ENCODE results near the gene NRXN3.

NRXN3 gene

GRCh38 chr14:79395061-79395460, 1224.9 kb downstream of the NRXN3 start:
- no peaks in the 10 kb centered on the region for H3K36me3 ChIP-seq (ENCODE audit: control insufficient read depth, insufficient read depth, low read length)
- DNase-seq = no peak
- no peak overlapping the region for H3K4me3 ChIP-seq (ENCODE audit: insufficient read depth, low read depth, low read length, poor library complexity, severe bottlenecking)
- no peaks in the 10 kb centered on the region for H3K4me1 ChIP-seq (ENCODE audit: control insufficient read depth, insufficient read depth, low read length, poor library complexity, severe bottlenecking)
- H3K27ac ChIP-seq (ENCODE audit: insufficient read depth, low read length, poor library complexity, severe bottlenecking) = no peak overlapping the region
- H3K9me3 ChIP-seq (ENCODE audit: control insufficient read depth, low read length) = no peaks in the 10 kb centered on the region
- H3K27me3 ChIP-seq (replicated peaks; ENCODE audit: control insufficient read depth, insufficient read depth, low read length, poor library complexity, severe bottlenecking) = no peaks in the 10 kb centered on the region

- no peak for DNase-seq
- Histone ChIP-seq H3K36me3 (ENCODE audit: control insufficient read depth, insufficient read depth, low read length) (no peaks in the 10 kb centered on the region), H3K9me3 (ENCODE audit: control insufficient read depth, low read length) (no peaks in the 10 kb centered on the region), H3K4me1 (ENCODE audit: control insufficient read depth, insufficient read depth, low read length, poor library complexity, severe bottlenecking) (no peaks in the 10 kb centered on the region), H3K27ac (ENCODE audit: insufficient read depth, low read length, poor library complexity, severe bottlenecking) (no peak overlapping the region), H3K4me3 (ENCODE audit: insufficient read depth, low read depth, low read length, poor library complexity, severe bottlenecking) (no peak overlapping the region), H3K27me3 (replicated peaks; ENCODE audit: control insufficient read depth, insufficient read depth, low read length, poor library complexity, severe bottlenecking) (no peaks in the 10 kb centered on the region)
These were observed 1234.8 kb downstream of the NRXN3 start for GRCh38 chr14:79404874-79405511.

GRCh38 chr14:79405512-79405910, 1235.3 kb downstream of the NRXN3 start:
- no peak for DNase-seq
- no peaks in the 10 kb centered on the region for H3K4me1 ChIP-seq (ENCODE audit: control insufficient read depth, insufficient read depth, low read length, poor library complexity, severe bottlenecking)
- H3K9me3 ChIP-seq (ENCODE audit: control insufficient read depth, low read length) = no peaks in the 10 kb centered on the region
- no peak overlapping the region for H3K4me3 ChIP-seq (ENCODE audit: insufficient read depth, low read depth, low read length, poor library complexity, severe bottlenecking)
- H3K27me3 ChIP-seq (replicated peaks; ENCODE audit: control insufficient read depth, insufficient read depth, low read length, poor library complexity, severe bottlenecking) = no peaks in the 10 kb centered on the region
- no peak overlapping the region for H3K27ac ChIP-seq (ENCODE audit: insufficient read depth, low read length, poor library complexity, severe bottlenecking)
- no peaks in the 10 kb centered on the region for H3K36me3 ChIP-seq (ENCODE audit: control insufficient read depth, insufficient read depth, low read length)

GRCh38 chr14:79407572-79407971, 1237.4 kb downstream of the NRXN3 start:
- Histone ChIP-seq H3K4me1 (ENCODE audit: control insufficient read depth, insufficient read depth, low read length, poor library complexity, severe bottlenecking) (no peaks in the 10 kb centered on the region), H3K27me3 (replicated peaks; ENCODE audit: control insufficient read depth, insufficient read depth, low read length, poor library complexity, severe bottlenecking) (no peaks in the 10 kb centered on the region), H3K4me3 (ENCODE audit: insufficient read depth, low read depth, low read length, poor library complexity, severe bottlenecking) (no peak overlapping the region), H3K36me3 (ENCODE audit: control insufficient read depth, insufficient read depth, low read length) (no peaks in the 10 kb centered on the region), H3K9me3 (ENCODE audit: control insufficient read depth, low read length) (no peaks in the 10 kb centered on the region), H3K27ac (ENCODE audit: insufficient read depth, low read length, poor library complexity, severe bottlenecking) (no peak overlapping the region)
- no peak for DNase-seq

GRCh38 chr14:79408696-79409095, 1238.5 kb downstream of the NRXN3 start:
- Histone ChIP-seq H3K27me3 (replicated peaks; ENCODE audit: control insufficient read depth, insufficient read depth, low read length, poor library complexity, severe bottlenecking) (no peaks in the 10 kb centered on the region), H3K4me3 (ENCODE audit: insufficient read depth, low read depth, low read length, poor library complexity, severe bottlenecking) (no peak overlapping the region), H3K4me1 (ENCODE audit: control insufficient read depth, insufficient read depth, low read length, poor library complexity, severe bottlenecking) (no peaks in the 10 kb centered on the region), H3K9me3 (ENCODE audit: control insufficient read depth, low read length) (no peaks in the 10 kb centered on the region), H3K36me3 (ENCODE audit: control insufficient read depth, insufficient read depth, low read length) (no peaks in the 10 kb centered on the region), H3K27ac (ENCODE audit: insufficient read depth, low read length, poor library complexity, severe bottlenecking) (no peak overlapping the region)
- no peak for DNase-seq

GRCh38 chr14:79411403-79412174, 1241.4 kb downstream of the NRXN3 start:
- DNase-seq = no peak
- no peaks in the 10 kb centered on the region for H3K36me3 ChIP-seq (ENCODE audit: control insufficient read depth, insufficient read depth, low read length)

GRCh38 chr14:79412822-79413221, 1242.6 kb downstream of the NRXN3 start:
- Histone ChIP-seq H3K27ac (ENCODE audit: insufficient read depth, low read length, poor library complexity, severe bottlenecking) (no peak overlapping the region), H3K4me1 (ENCODE audit: control insufficient read depth, insufficient read depth, low read length, poor library complexity, severe bottlenecking) (no peaks in the 10 kb centered on the region), H3K27me3 (replicated peaks; ENCODE audit: control insufficient read depth, insufficient read depth, low read length, poor library complexity, severe bottlenecking) (no peaks in the 10 kb centered on the region), H3K4me3 (ENCODE audit: insufficient read depth, low read depth, low read length, poor library complexity, severe bottlenecking) (no peak overlapping the region), H3K36me3 (ENCODE audit: control insufficient read depth, insufficient read depth, low read length) (no peaks in the 10 kb centered on the region), H3K9me3 (ENCODE audit: control insufficient read depth, low read length) (no peaks in the 10 kb centered on the region)
- DNase-seq = no peak

More at GRCh38 chr14:79411403-79412174, 1241.4 kb downstream of the NRXN3 start:
- Histone ChIP-seq H3K9me3 (ENCODE audit: control insufficient read depth, low read length) (no peaks in the 10 kb centered on the region), H3K27me3 (replicated peaks; ENCODE audit: control insufficient read depth, insufficient read depth, low read length, poor library complexity, severe bottlenecking) (no peaks in the 10 kb centered on the region), H3K27ac (ENCODE audit: insufficient read depth, low read length, poor library complexity, severe bottlenecking) (no peak overlapping the region), H3K4me1 (ENCODE audit: control insufficient read depth, insufficient read depth, low read length, poor library complexity, severe bottlenecking) (no peaks in the 10 kb centered on the region), H3K4me3 (ENCODE audit: insufficient read depth, low read depth, low read length, poor library complexity, severe bottlenecking) (no peak overlapping the region)

GRCh38 chr14:79413734-79414428, 1243.7 kb downstream of the NRXN3 start:
- Histone ChIP-seq H3K4me3 (ENCODE audit: insufficient read depth, low read depth, low read length, poor library complexity, severe bottlenecking) (no peak overlapping the region), H3K36me3 (ENCODE audit: control insufficient read depth, insufficient read depth, low read length) (no peaks in the 10 kb centered on the region), H3K27ac (ENCODE audit: insufficient read depth, low read length, poor library complexity, severe bottlenecking) (no peak overlapping the region), H3K4me1 (ENCODE audit: control insufficient read depth, insufficient read depth, low read length, poor library complexity, severe bottlenecking) (no peaks in the 10 kb centered on the region), H3K9me3 (ENCODE audit: control insufficient read depth, low read length) (no peaks in the 10 kb centered on the region), H3K27me3 (replicated peaks; ENCODE audit: control insufficient read depth, insufficient read depth, low read length, poor library complexity, severe bottlenecking) (no peaks in the 10 kb centered on the region)
- DNase-seq = no peak

GRCh38 chr14:79415726-79416125, 1245.6 kb downstream of the NRXN3 start:
- Histone ChIP-seq H3K9me3 (ENCODE audit: control insufficient read depth, low read length) (no peaks in the 10 kb centered on the region), H3K36me3 (ENCODE audit: control insufficient read depth, insufficient read depth, low read length) (no peaks in the 10 kb centered on the region), H3K27ac (ENCODE audit: insufficient read depth, low read length, poor library complexity, severe bottlenecking) (no peak overlapping the region), H3K4me3 (ENCODE audit: insufficient read depth, low read depth, low read length, poor library complexity, severe bottlenecking) (no peak overlapping the region), H3K27me3 (replicated peaks; ENCODE audit: control insufficient read depth, insufficient read depth, low read length, poor library complexity, severe bottlenecking) (no peaks in the 10 kb centered on the region), H3K4me1 (ENCODE audit: control insufficient read depth, insufficient read depth, low read length, poor library complexity, severe bottlenecking) (no peaks in the 10 kb centered on the region)
- no peak for DNase-seq

- no peaks in the 10 kb centered on the region for H3K36me3 ChIP-seq (ENCODE audit: control insufficient read depth, insufficient read depth, low read length)
- DNase-seq = no peak
These were observed 1247.8 kb downstream of the NRXN3 start for GRCh38 chr14:79417961-79418360.

More at GRCh38 chr14:79417961-79418360, 1247.8 kb downstream of the NRXN3 start:
- no peaks in the 10 kb centered on the region for H3K9me3 ChIP-seq (ENCODE audit: control insufficient read depth, low read length)
- no peaks in the 10 kb centered on the region for H3K4me1 ChIP-seq (ENCODE audit: control insufficient read depth, insufficient read depth, low read length, poor library complexity, severe bottlenecking)
- H3K4me3 ChIP-seq (ENCODE audit: insufficient read depth, low read depth, low read length, poor library complexity, severe bottlenecking) = no peak overlapping the region
- no peak overlapping the region for H3K27ac ChIP-seq (ENCODE audit: insufficient read depth, low read length, poor library complexity, severe bottlenecking)
- H3K27me3 ChIP-seq (replicated peaks; ENCODE audit: control insufficient read depth, insufficient read depth, low read length, poor library complexity, severe bottlenecking) = no peaks in the 10 kb centered on the region

Data from effector memory CD4-positive, alpha-beta T cell (primary cell).